GM21381 (cell line): ENCODE data around the gene KREMEN2.

Experiments used
- ATAC-seq: cut with Tn5 transposase; IDR thresholded peaks from one replicate; pipeline ENCODE4 v1.9.1; 2021; ENCODE audit warnings: mild to moderate bottlenecking, moderate library complexity; ENCODE audit not compliant: unreplicated experiment

The KREMEN2 gene

GRCh38 chr16:2976201-2976600 is 12.1 kb downstream of the KREMEN2 start:
- no peak for ATAC-seq

DNA sequence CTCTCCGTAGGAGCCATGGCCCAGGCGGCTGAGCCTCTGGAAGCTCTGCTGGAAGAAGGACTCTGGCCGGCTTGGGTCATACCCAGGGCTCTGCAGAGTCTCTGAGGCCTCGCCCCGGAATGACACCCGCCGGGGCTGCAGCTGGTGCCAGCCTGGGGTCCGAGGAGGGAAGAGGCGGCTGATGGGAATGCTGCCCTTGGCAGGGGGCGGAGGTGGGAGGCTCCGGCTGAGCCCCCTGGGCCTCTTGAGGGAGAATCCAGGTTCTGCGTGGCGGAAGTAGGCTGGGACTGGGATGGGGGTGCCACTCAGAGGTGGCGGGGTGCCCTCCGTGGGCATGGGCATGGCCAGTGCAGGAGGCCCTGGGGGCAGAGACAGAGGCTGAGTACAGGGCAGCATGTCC is 12.6 kb downstream of the KREMEN2 start:
- ATAC-seq = no peak

- no peak for ATAC-seq
These were observed 13.4 kb downstream of the KREMEN2 start for GRCh38 chr16:2977440-2977839.

DNA sequence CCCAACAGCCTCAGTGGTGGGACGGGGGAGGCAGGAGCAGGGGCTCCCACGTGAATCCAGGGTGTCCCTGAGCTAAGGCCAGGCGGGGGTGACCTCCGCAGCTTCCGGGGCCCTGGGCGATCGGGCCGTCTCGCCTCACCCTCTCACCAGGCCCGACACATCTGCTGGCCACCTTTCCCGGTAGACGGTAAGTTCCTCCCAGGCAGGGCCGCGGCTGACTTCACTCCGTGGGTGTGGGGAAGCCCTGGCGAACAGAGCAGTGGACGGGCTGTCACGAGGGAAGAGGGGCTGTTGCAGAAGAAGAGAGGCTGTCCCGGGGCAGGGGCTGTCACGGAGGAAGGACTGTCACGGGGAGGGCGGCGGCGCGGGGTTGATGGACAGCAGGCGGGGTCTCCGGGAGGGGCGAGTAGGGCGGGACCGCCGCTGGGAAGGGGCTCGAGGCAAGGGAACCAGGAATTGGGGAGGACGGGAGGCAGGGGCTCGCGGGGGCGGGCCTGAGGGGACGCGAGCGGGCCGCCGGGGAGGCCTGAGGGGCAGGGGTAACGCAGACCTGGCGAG is 15.7 kb downstream of the KREMEN2 start:
- peak; percentile 15 for ATAC-seq

- ATAC-seq = peak; percentile 80
These were observed 16.4 kb downstream of the KREMEN2 start, which contains the start of gene PKMYT1 for GRCh38 chr16:2980227-2981176. Gene PKMYT1 (minus strand): TSS chr16:2980446. CDS start chr16:2979657, 789 bp downstream.

DNA sequence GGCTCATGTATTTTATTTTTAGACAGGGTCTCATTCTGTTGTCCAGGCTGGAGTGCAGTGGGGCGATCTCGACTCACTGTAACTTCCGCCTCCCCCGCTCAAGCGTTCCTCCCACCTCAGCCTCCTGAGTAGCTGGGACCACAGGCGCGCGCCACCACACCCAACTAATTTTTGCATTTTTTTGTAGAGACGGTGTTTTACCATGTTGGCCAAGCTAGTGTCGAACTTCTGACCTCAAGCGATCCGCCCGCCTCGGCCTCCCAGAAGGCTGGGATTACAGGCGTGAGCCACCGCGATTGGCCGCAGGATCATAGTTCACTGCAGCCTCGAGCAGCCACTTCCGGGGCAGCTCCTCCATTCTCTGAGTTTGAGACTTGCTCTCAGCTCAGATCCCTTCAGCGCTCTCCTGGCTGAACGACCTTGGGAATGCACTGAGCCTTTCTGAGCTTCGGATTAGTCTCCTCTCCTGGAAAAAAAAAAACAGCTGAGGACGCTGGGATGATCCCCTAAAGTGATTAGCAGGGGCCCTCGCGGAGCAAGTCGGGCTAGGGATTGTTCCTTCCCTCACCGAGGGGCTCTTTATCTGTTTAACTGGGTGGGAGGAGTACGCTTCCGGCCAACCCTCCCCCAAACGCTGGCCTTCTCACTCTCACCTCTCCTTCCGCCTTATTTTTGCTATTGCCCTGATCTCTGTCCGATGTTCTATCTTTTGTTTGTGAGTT is 17.3 kb downstream of the KREMEN2 start:
- no peak for ATAC-seq

GRCh38 chr16:2981899-2982250 is 17.8 kb downstream of the KREMEN2 start:
- ATAC-seq = no peak

DNA sequence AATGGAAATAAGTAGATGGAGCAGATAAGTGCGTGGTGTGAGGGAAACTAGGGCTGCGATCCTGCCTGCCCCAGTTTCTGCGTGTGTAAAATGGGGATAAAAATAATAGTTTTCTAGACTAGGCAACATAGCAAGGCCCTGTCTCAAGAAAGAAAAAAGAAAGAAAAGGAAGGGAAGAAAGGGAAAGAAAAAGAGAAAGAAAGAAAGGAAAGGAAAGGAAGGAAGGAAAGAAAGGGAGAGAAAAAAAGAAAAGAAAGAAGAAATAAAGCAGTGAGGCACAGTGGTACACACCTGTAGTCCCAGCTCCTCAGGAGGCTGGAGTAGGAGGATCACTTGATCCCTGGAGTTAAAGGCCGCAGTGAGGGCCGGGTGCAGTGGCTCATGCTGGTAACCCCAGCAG is 18.3 kb downstream of the KREMEN2 start:
- no peak for ATAC-seq

DNA sequence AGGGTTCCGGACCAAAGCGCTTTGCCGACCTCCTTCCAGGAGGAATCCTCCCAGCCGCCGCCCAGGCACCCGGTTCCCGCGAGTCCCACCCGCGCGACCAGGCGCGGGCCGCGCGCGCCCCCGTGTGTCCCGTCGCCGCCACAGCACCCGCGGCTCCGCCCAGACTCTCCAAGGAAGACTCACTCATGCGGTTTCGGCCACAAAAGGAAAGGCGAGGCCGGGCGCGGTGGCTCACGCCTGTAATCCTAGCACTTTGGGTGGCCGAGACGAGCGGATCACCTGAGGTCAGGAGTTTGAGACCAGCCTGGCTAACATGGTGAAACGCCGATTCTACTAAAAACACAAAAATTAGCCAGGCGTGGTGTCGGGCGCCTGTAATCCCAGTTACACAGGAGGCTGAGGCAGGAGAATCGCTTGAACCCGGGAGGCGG is 19.6 kb downstream of the KREMEN2 start:
- ATAC-seq = no peak

DNA sequence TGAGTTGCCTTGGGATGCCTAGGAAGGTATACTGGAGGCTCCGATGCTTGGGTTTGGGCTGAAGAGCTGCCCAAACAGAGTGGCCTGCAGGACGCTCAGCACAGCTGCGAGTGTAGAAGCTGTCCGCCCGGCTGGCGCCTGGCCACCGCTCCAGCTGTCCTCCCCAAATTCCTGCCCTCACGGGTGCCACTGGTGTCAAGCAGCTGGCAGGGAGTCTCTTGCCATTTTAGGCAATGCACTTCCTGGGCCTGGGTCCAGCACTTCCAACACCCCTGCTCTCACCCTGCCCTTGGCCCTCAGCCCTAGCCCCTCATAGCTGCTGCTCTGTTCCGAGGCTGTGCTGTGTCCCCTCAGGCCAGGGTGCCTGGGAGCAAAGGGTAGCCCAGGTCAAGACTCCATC is 21.4 kb downstream of the KREMEN2 start:
- ATAC-seq = no peak

DNA sequence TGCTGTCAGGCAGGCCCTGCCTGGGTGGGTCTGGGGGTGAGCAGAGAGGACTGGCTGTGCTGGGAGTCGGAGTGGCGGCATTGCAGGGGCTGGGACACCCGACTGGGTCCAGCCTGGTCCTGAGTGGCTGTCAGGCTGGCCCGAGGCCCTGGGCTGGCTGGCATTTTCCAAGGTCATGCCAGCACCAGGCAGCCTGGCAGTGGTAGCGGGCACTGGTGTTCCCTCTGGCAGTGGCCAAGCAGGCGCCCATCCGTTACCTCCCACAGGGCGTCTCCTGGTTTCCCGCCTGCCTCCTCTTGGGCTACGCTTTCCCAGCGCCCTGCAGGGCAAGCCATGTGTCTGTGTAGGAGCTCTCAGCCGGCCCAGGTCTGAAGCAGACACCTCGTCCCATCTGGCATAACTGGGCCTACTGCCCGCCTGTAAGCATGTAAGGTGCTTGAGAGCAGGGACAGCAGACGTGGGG is 21.8 kb downstream of the KREMEN2 start:
- ATAC-seq = no peak

DNA sequence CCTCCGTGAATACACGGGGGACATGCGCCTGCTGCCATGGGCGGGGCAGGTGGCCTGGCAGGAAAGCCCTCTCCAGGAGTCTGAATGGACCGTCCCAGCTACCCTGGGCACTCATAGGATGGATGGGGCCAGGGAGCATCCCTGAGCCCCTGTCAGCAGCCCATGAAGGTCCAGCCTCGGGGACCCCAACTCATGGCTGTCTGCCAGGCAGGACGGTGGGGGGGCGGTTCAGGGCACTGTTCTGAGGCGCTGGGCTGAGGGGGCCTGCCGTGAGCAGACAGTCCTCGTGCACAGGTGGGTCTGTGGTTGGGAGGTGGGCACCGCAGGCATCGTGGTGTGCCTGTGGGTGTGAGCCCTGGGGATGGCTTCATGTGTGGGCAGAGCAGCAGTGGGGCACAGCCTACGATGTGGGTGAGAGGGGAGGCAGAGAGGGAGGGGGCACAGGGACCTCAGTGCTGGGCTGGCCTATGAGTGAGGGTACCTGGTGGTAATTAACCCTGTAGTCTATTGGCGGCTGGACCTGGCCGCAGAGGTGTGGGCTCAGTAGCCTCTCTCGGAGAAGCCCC is 22.6 kb downstream of the KREMEN2 start:
- ATAC-seq = no peak

GRCh38 chr16:2987286-2987685 is 23.2 kb downstream of the KREMEN2 start:
- no peak for ATAC-seq

DNA sequence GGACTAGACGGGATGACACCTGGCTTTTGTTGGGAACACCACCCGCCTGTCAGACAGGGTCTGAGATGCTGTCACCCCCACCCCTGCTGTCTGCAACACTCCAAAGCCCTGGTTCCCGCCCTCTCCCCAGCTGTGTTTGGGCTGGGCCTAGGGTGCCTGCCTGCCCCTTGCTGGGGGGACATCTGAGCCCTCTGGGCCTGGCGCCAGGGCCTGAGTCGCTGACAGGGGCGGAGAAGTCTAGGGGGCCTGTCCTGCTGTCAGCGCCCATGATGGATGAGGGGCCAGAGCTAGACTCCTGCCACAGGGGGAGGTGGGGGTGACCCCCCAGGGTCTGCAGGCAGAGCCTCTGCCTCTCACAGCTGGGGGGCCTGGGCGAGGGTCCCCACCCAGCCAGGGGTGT is 23.8 kb downstream of the KREMEN2 start:
- no peak for ATAC-seq

- ATAC-seq = no peak
These were observed 24.6 kb downstream of the KREMEN2 start for GRCh38 chr16:2988590-2989099.

GRCh38 chr16:2990891-2991290 is 26.8 kb downstream of the KREMEN2 start:
- ATAC-seq = no peak

GRCh38 chr16:2991566-2992261 is 27.6 kb downstream of the KREMEN2 start:
- ATAC-seq = no peak

GRCh38 chr16:2992383-2993081 is 28.5 kb downstream of the KREMEN2 start:
- ATAC-seq = no peak

DNA sequence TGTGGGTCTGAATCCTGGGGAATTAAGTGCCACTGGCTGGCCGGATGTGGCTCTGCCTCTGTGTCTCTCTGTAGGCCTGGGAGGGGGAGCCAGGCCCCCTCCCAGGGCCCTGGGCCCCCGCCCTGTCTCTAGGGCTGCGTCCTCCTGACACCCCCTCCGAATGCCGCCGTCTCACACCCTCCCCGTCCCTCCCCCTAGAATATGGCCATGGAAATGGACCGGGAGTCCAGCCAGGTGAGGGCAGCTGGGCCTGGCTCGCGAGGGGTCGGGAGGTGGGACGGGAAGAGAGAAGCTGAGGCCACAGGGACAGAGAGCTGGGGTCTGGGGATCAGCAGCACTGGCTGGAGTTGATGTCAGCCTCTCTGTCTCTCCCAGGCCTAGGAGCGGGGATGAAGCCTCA is 32.2 kb downstream of the KREMEN2 start:
- ATAC-seq = no peak

DNA sequence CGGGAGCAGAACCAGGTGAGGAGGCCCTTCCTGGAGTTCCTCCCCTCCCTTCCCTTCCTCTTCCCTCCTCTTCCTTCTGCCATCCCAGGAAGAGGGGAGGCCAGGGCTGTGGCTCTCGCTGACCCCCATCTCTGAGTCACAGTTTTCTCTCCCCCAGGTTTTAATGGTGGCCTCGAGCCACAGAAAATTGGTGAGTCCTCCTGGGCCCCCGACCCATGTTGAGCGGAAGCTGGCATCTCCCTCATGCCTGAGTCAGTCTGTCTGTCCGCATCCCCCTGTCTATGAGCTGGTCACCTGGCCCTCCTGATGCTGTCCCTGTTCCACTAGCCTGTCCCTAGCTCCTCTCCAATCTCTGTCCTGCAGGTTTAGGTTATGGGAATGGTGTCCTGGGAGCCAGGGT is 35.9 kb downstream of the KREMEN2 start:
- ATAC-seq = no peak
